GM12892 (cell line): ENCODE data around the gene DOCK2.

Source experiments
- DNase-seq: peaks from one replicate; pipeline ENCODE4 v3.0.0; 2011; ENCODE audit not compliant: insufficient read length
- FAIRE-seq: peaks from 2 replicates; lab custom pipeline; 2011; peaks lifted over from hg19 to GRCh38; lab: Jason Lieb, UNC
- POLR2A ChIP-seq: IDR thresholded peaks from 2 replicates; pipeline ENCODE4 v1.6.1; 2011; ENCODE audit warnings: low read depth, low read length, control low read depth
- POLR2AphosphoS5 ChIP-seq: IDR thresholded peaks from 2 replicates; pipeline ENCODE4 v1.6.1; 2011; ENCODE audit warnings: low read depth, low read length, control low read depth
- TAF1 ChIP-seq: IDR thresholded peaks from 2 replicates; pipeline ENCODE4 v1.6.1; 2011; ENCODE audit warnings: low read depth, mild to moderate bottlenecking, control low read depth, low read length, borderline replicate concordance

The DOCK2 gene

DNA sequence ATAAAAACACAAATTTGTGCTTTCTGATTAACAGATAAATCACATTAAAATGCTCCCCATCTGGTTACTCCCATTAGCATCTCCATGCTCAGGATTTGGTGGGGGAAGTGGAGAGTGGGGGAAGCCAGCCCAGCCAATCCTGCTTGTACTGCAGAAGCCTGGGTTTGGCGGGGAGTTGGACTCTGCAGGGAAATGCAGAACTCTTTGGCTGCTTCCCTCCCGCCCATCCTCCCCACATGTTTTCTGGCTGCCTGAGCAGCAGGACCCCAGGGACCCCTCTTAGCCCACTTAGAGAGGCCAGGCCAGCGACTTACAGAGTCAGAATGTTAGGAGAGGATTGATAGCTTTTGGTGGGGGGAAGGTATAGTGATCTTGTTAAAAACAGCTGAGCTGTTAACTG is 409.2 kb downstream of the DOCK2 start:
- TF ChIP-seq TAF1, result no peak
- TF ChIP-seq POLR2AphosphoS5, result no peak
- TF ChIP-seq POLR2A, result no peak
- DNase-seq (no peak), FAIRE-seq (no peak)

DNA sequence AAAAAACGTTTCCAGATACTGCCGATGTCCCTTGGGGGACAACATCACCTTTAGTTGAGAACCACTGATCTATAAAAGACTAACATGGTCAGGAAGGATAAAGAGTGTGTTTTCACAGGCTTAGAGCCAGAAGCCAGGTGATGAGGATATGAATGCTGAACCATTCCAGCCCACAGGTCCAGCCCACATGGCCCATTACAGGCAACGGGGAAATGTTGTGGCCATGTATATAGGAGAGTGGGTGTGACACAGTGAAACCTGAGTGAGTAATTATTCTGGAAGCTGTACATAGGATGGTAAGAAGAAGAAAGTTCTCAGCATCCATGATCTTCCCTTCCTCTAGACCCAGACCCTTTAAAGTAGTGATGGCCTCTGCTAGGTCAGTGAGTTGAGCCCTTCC is 412.6 kb downstream of the DOCK2 start:
- DNase-seq (no peak), FAIRE-seq (no peak)
- TF ChIP-seq POLR2A (no peak), TAF1 (no peak), POLR2AphosphoS5 (no peak)

DNA sequence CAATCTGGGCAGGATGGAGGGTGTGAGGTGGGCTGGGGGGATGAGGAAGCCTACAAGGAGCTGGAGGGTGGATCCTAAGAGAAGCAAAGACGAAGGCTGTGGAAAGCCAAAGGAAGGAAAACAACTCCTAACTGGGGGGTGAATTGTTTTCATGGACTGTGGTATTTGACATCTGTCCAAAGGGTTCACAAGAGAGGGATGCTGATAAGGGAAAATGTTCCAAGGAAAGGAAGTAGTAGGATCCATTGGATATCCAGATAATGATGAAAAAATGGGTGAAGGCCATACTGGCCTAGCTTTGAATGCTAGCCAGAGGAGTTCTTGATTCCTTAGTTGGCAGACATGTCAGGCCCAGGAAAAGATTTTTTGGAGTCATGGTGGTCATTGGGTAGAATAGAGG is 416.8 kb downstream of the DOCK2 start:
- no peak for FAIRE-seq
- TF ChIP-seq POLR2AphosphoS5, result no peak
- no peak for TF ChIP-seq POLR2A
- no peak for TF ChIP-seq TAF1

DNA sequence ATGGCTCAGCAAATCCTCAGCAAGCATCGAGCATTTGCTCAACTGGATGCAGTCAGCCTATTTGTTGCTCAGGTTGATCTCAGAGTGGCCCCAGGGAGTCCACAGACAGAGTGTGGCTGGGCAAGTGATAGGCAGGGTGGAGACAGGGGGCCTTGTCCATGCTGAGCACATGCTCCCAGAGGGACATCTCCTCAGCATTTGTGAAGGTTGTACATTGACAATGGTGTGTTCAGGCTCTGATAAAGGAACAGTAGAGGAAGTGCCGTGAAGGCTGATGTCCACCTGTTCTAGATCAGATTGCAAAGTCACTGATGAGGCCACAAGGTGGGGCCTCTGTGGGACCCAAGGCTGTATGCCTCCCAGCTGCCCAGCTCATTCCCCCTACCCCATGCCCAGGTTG is 418.5 kb downstream of the DOCK2 start:
- FAIRE-seq, result no peak
- TF ChIP-seq TAF1, result no peak
- TF ChIP-seq POLR2A, result no peak
- no peak for TF ChIP-seq POLR2AphosphoS5
- DNase-seq, result no peak

More for the DNA sequence above, 416.8 kb downstream of the DOCK2 start:
- no peak for DNase-seq

DNA sequence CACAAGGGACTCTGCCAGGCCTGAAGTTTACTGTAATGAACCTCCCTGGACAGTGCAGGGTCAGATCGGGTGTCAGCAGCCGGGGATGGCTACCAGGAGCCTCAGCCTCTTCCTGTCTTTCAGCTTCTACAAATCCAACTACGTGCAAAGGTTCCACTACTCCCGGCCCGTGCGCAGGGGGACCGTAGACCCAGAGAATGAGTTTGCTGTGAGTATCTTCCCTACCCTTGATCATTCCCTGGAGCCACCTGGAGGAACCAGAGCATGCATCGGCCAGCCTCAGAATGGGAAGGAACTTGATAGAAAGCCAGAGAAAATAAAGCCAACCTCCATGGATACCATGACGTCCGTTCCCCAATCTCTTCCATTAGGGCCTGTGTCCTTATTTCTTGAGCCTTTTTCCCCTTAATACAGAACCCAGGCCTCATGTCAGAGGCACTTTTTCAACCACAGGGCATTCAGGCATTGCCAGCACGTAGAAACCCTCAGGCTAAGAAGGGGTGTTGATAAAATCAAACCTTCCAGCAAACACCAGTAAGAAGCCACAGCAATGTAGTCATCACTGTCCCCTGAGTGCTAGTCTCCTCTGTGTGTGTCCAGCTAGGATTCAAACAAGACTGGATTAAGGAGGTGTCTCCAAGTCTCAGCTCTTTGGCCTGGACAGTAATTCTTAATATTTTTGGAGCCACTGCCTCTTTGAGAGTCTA is 419.6 kb downstream of the DOCK2 start:
- no peak for TF ChIP-seq POLR2AphosphoS5
- no peak for TF ChIP-seq POLR2A
- no peak for TF ChIP-seq TAF1
- FAIRE-seq, result no peak

DNA sequence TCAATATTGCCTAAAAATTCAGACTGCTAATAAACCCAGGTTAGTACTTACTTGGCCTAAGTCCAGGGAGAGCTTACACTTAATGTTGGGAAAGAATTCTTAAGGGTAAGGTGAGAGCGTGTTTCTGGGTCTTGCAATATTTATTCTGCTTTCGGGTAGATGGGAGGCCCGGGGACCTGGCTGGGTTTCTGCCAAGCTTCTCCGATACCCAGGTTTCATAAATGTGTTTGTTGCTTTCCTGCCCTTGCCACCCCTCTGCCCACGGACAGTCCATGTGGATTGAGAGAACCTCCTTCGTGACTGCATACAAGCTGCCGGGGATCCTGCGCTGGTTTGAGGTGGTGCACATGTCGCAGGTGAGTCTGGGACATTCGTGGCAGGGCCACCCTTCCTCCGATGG is 420.2 kb downstream of the DOCK2 start:
- TF ChIP-seq TAF1 (no peak), POLR2AphosphoS5 (no peak), POLR2A (no peak)
- FAIRE-seq (no peak), DNase-seq (no peak)

More for the DNA sequence above, 419.6 kb downstream of the DOCK2 start:
- no peak for DNase-seq

DNA sequence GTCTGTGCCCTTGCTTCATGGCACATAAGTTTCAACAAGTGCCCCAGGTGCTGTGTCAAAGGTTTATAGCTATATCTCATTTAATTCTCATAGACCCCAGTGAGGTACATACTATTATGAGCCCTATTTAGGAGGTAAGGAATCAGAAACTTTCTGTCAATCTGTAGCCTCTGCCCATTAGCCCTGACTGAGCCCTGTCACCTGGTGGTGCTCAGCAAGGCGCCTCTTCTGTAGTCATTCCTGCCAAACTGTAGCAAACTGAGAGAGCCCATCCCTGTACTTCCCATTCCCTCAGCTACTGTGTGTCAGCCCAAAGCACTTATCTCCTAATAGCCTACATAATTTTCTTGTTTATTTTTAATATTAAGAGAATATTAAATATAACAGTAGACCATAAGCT is 422.1 kb downstream of the DOCK2 start:
- no peak for FAIRE-seq
- no peak for TF ChIP-seq POLR2AphosphoS5
- no peak for DNase-seq

DNA sequence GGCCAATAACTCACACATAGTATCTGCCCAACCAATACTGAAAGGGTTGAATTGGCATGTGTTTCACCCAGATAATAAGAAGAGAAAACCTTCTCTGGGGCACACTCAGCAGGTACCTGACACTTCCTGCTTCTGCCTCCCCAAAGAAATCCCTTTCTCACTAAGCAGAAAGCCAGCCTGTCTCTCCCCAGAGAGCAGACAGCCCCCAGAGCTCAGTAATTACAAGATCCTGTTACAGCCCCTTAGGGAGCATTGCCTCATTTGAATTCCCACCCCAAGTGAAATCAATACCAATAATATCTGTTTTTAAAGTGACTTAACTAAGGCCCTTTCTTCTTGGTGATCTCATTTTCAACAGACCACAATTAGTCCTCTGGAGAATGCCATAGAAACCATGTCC is 430.1 kb downstream of the DOCK2 start:
- DNase-seq, result no peak
- FAIRE-seq, result peak; percentile 57
- TF ChIP-seq POLR2AphosphoS5 (no peak), POLR2A (no peak), TAF1 (no peak)

DNA sequence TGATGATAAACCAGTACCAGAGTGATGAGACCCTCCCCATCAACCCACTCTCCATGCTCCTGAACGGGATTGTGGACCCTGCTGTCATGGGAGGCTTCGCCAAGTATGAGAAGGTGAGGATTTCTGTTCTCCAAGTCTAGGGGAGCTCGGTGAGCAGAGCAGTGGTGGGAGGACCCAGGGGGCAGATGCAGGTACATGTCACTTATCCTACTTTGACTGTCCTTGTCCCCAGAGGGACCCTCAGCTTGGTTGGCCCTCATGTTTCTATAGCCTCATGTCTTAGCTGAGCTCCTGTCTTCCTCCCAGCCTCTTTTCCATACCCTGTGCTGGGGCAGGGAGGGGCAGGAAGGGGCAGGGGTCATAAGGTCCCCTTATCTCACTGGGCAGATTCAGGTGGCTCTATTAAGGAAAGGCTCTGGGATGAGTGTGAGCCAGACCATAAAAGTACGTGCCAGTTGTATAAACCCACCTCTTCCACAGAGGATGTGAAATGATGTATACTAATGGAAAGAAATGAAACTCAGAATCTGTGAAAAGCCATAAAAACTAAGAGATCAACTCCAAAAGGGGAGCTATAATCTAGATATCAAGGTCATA is 430.6 kb downstream of the DOCK2 start:
- TF ChIP-seq POLR2A (no peak), TAF1 (no peak), POLR2AphosphoS5 (no peak)
- no peak for DNase-seq
- no peak for FAIRE-seq

DNA sequence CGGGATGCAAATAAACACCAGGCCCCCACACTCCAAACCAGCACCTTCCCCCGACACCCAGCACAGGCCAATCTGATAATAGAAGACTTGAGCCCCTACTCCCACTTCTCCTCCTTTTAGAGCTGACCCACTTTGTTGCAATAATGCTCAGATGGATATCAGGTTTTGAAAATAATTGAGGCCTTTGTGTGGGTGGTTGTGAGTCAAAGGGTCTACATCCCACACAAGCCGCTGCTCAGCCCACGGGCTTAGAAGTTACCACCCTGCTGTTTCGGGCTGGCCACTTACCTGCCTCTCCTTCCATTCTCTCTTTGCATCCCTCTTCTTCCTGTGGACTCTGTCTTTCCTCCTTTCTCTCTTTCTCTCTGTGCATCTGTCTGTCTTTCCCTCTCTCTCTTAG is 432.4 kb downstream of the DOCK2 start:
- FAIRE-seq (no peak), DNase-seq (no peak)
- TF ChIP-seq POLR2A (no peak), TAF1 (no peak), POLR2AphosphoS5 (no peak)

DNA sequence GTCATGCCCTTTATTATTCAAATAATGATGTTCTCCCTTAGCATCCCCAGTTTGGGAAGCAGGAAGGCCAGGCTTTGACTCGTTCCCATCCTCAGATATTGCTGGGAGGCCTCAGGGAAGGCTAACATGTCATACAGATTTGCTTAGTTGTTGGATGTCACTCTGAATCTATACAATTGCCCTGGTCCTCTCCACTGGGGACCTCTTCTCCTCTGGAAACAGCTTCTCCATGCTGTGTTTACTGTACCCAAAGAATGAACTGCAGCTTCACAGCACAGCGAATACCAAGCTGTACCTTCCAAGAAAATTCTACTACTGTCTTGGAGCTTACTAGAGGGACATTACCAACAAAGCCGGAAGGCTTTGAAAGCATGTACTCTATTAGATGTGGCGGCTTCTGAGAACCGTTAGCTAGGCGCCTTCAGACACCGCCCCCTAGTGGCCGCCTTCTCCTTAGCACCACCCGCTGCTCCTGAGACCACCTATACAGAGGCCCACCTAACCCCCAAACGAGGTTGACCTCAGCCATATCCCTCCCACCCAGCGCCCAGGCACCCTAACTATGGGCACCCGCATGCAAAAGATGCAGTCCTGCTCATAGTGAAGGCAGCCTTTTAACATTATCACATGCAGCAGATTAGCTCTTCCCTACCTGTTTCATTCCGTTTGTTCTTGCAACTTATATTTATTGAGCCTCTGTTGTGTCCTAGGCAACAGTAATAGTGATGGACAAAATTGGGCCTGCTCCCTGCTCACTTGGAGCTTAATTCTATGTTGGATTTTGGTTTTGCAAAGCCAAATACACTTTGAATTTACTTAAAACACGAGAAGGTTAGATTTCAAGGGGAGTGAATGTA is 433.7 kb downstream of the DOCK2 start:
- no peak for DNase-seq
- TF ChIP-seq POLR2A (no peak), TAF1 (no peak), POLR2AphosphoS5 (no peak)
- FAIRE-seq, result peak; percentile 9

DNA sequence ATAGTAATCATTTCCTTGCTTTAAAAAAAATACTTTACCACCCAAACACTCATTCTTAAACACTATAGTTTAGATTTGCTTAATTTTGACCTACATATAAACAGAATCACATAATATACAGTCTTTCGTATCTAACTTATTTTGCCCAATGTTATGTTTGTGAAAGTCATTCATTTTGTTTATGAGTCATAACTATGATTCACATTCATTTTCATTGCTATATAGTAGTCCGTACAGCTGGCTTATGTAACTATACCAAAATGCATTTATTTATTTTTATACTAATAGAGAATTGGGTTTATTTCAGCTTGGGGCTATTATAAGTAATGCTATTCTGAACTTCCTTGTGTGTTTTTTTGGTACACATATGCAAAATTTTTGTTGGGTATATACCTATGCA is 434.7 kb downstream of the DOCK2 start:
- TF ChIP-seq POLR2A (no peak), POLR2AphosphoS5 (no peak), TAF1 (no peak)
- no peak for FAIRE-seq

More for the DNA sequence above, 434.7 kb downstream of the DOCK2 start:
- no peak for DNase-seq
